HepG2 (cell line): ENCODE measurements around the gene PPOX. TPM values are rescaled to one million over a fixed set of nuclear protein-coding genes. Genes with fewer than 3 reads are reported as not detected.

Source experiments
- DDIT3 ChIP-seq: sonication (generic); formaldehyde crosslinking; IDR thresholded peaks from 2 replicates; pipeline ENCODE4 v1.4.0; 2020; ENCODE audit warnings: mild to moderate bottlenecking, missing genetic modification reagents
- EEA1 ChIP-seq: sonication (generic); formaldehyde crosslinking; IDR thresholded peaks from 2 replicates; pipeline ENCODE4 v1.5.1; 2020; ENCODE audit warnings: mild to moderate bottlenecking, missing genetic modification reagents, borderline replicate concordance
- EHMT2 ChIP-seq: fragments of 200-600 bp; sonication (generic); IDR thresholded peaks from 2 replicates; pipeline ENCODE4 v1.7.0; 2017; ENCODE audit warnings: antibody characterized with exemption, low read depth, low read length, borderline replicate concordance
- GABPB1 ChIP-seq: IDR thresholded peaks from 2 replicates; pipeline ENCODE4 v1.6.1; 2016; ENCODE audit warnings: mild to moderate bottlenecking, missing genetic modification reagents, moderate library complexity, missing compliant biosample characterization
- GTF3A ChIP-seq: sonication (generic); formaldehyde crosslinking; conservative IDR thresholded peaks from 2 replicates; pipeline ENCODE4 v1.4.0; 2020; ENCODE audit warnings: mild to moderate bottlenecking, missing genetic modification reagents
- HHEX ChIP-seq: IDR thresholded peaks from 2 replicates; pipeline ENCODE4 v1.6.1; 2016; ENCODE audit warnings: control low read depth
- HNF4G ChIP-seq, 2 experiments: sonication (generic) in 1 of 2; formaldehyde crosslinking in 1 of 2; IDR thresholded peaks; 2 replicates each; pipeline versions ENCODE4 v1.4.0 to v1.6.1; 2011 to 2020; ENCODE audit warnings: borderline replicate concordance in 2 of 2, low read depth in 2 of 2, mild to moderate bottlenecking in 2 of 2, low read length in 1 of 2, missing genetic modification reagents in 1 of 2, moderate library complexity in 1 of 2
- KDM2A ChIP-seq: sonication (generic); formaldehyde crosslinking; IDR thresholded peaks from 2 replicates; pipeline ENCODE4 v1.4.0; 2020; ENCODE audit warnings: low read depth, missing genetic modification reagents, borderline replicate concordance
- MED1 ChIP-seq: sonication (generic); formaldehyde crosslinking; IDR thresholded peaks from 2 replicates; pipeline ENCODE4 v1.4.0; 2020; ENCODE audit warnings: missing genetic modification reagents
- MLLT10 ChIP-seq: sonication (generic); formaldehyde crosslinking; IDR thresholded peaks from 2 replicates; pipeline ENCODE4 v1.4.0; 2020; ENCODE audit warnings: missing genetic modification reagents
- PHF21A ChIP-seq: sonication (generic); formaldehyde crosslinking; IDR thresholded peaks from 2 replicates; pipeline ENCODE4 v1.5.0; 2020; ENCODE audit warnings: mild to moderate bottlenecking, missing genetic modification reagents
- RBM22 ChIP-seq: fragments of 200-400 bp; formaldehyde crosslinking; optimal IDR thresholded peaks from 2 replicates; pipeline ENCODE3; 2017; ENCODE audit warnings: mild to moderate bottlenecking, low read length, moderate library complexity
- REPIN1 ChIP-seq: sonication (generic); formaldehyde crosslinking; IDR thresholded peaks from 2 replicates; pipeline ENCODE4 v1.8.0; 2022; ENCODE audit warnings: missing genetic modification reagents, low read depth, mild to moderate bottlenecking, borderline replicate concordance
- RFXAP ChIP-seq: sonication (generic); formaldehyde crosslinking; IDR thresholded peaks from 2 replicates; pipeline ENCODE4 v1.4.0; 2020; ENCODE audit warnings: missing genetic modification reagents, borderline replicate concordance
- SMC3 ChIP-seq: IDR thresholded peaks from 2 replicates; pipeline ENCODE4 v1.6.1; 2011; ENCODE audit warnings: low read length, improper control_type of control experiment
- YY1 ChIP-seq: IDR thresholded peaks from 2 replicates; pipeline ENCODE4 v1.6.1; 2011; ENCODE audit warnings: low read length, low read depth, moderate library complexity, mild to moderate bottlenecking; ENCODE audit not compliant: insufficient read depth, insufficient replicate concordance
- ZFP82 ChIP-seq: sonication (generic); formaldehyde crosslinking; IDR thresholded peaks from 2 replicates; pipeline ENCODE4 v1.5.1; 2020; ENCODE audit warnings: mild to moderate bottlenecking, missing genetic modification reagents, borderline replicate concordance
- ZNF232 ChIP-seq: sonication (generic); formaldehyde crosslinking; IDR thresholded peaks from 2 replicates; pipeline ENCODE4 v1.4.0; 2020; ENCODE audit warnings: missing genetic modification reagents, borderline replicate concordance
- ZNF567 ChIP-seq: sonication (generic); formaldehyde crosslinking; IDR thresholded peaks from 2 replicates; pipeline ENCODE4 v1.8.1; 2023; ENCODE audit warnings: mild to moderate bottlenecking, missing genetic modification reagents, borderline replicate concordance
- ZNF569 ChIP-seq: sonication (generic); formaldehyde crosslinking; IDR thresholded peaks from 2 replicates; pipeline ENCODE4 v1.5.0; 2020; ENCODE audit warnings: mild to moderate bottlenecking, missing genetic modification reagents, moderate library complexity, borderline replicate concordance
- ZNF788 ChIP-seq: sonication (generic); formaldehyde crosslinking; IDR thresholded peaks from 2 replicates; pipeline ENCODE4 v1.5.0; 2020; ENCODE audit warnings: mild to moderate bottlenecking, missing genetic modification reagents, borderline replicate concordance
- polyA plus RNA-seq, 8 experiments: library from polyadenylated mRNA; depleted of rRNA in 3 of 8; stranded (reverse) in 7 of 8; unstranded in 1 of 8; fragments of >200 nt; fragmentation: Illumina TruSeq in 4 of 8; extraction: Trizol in 4 of 8; gene quantifications; 2 replicates each; pipeline versions ENCODE4 v1.2.1 to v1.2.3, GENCODE V29; 2011 to 2016; ENCODE audit warnings: low read depth in 4 of 8, missing spikeins in 1 of 8, mixed read lengths in 1 of 8; ENCODE audit not compliant: insufficient read depth in 1 of 8
- total RNA-seq, 5 experiments: library from RNA; depleted of rRNA; stranded (reverse); fragments of >200 nt; fragmentation: Illumina TruSeq; extraction: Trizol; gene quantifications; 2 replicates each; pipeline ENCODE4 v1.2.3, GENCODE V29; 2016; ENCODE audit warnings: low read depth in 1 of 5
- TF ChIP-seq, protein P1 (sequence below): sonication (generic); formaldehyde crosslinking; IDR thresholded peaks from 2 replicates; pipeline ENCODE4 v1.4.0; 2020; ENCODE audit warnings: low read depth, mild to moderate bottlenecking, missing genetic modification reagents
- TF ChIP-seq, protein P2 (sequence below): sonication (generic); formaldehyde crosslinking; IDR thresholded peaks from 2 replicates; pipeline ENCODE4 v1.5.0; 2020; ENCODE audit warnings: missing genetic modification reagents
- TF ChIP-seq, protein P3 (sequence below): sonication (generic); formaldehyde crosslinking; IDR thresholded peaks from 2 replicates; pipeline ENCODE4 v1.9.0; 2022; ENCODE audit warnings: low read depth, missing genetic modification reagents

PPOX gene
- total and polyA plus RNA-seq, 2 of the 13 experiments (the other 11 are each of a cell fraction or from before 2014, with no cell fraction given): 15.5 to 27.7 TPM

DNA sequence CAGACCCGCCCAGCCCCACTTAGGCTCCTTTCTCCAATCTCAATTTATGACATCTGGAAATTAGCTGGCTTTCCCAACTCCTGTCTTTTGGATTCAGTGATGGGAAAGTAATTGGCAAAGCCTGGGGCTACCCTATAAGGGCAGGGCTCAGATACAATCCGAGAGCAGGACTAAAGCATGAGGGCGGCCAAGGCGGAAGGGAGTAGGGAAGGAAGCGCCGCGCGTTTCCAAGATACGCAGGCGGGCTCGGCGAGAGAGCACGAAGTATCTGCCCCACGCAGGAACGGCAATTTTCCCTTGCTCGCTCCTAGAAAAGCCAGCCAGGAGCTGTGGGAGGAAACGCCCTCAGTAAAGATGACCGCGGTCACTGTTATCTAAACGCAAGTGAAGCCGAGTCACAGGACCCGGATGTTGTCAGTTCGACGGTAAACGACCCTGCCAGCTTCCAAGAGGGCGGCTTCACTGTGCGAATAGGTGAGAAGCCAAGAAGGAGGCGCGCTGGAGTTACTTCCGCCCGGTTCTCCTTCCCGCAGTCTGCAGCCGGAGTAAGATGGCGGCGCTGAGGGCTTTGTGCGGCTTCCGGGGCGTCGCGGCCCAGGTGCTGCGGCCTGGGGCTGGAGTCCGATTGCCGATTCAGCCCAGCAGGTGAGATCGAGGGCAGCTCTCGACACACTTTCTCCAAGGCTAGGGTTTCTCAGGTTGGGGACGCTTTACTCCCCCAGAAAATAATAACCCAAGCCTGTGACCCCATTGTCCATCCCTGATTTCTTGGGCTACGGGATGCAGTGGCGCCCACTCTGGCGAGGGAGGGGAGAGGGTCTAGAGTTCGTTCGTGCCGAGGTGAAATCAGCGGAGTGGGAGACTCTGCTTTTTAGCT is 35.8 kb downstream of the PPOX start, which contains the start of gene NDUFS2 (continued):
- peak; percentile 59; the same call in 1 of the 2 replicates for TF ChIP-seq REPIN1 (CRISPR knock-in tag)
- TF ChIP-seq, protein P1, sequence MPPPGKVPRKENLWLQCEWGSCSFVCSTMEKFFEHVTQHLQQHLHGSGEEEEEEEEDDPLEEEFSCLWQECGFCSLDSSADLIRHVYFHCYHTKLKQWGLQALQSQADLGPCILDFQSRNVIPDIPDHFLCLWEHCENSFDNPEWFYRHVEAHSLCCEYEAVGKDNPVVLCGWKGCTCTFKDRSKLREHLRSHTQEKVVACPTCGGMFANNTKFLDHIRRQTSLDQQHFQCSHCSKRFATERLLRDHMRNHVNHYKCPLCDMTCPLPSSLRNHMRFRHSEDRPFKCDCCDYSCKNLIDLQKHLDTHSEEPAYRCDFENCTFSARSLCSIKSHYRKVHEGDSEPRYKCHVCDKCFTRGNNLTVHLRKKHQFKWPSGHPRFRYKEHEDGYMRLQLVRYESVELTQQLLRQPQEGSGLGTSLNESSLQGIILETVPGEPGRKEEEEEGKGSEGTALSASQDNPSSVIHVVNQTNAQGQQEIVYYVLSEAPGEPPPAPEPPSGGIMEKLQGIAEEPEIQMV: peak; percentile 65; the same call in 1 of the 2 replicates
- TF ChIP-seq RFXAP (CRISPR knock-in tag): peak; percentile 38; the same call in 1 of the 2 replicates
- TF ChIP-seq EEA1 (CRISPR knock-in tag): no peak; the same call in 1 of the 2 replicates
- peak; percentile 30 for TF ChIP-seq RBM22
- no peak for TF ChIP-seq HHEX (CRISPR knock-in tag)
- TF ChIP-seq MLLT10 (CRISPR knock-in tag): 0 out of 2 replicates have a peak, but pooled peaks have one; percentile 43
- TF ChIP-seq PHF21A: 0 out of 2 replicates have a peak, but pooled peaks have one; percentile 26
- TF ChIP-seq, protein P2, sequence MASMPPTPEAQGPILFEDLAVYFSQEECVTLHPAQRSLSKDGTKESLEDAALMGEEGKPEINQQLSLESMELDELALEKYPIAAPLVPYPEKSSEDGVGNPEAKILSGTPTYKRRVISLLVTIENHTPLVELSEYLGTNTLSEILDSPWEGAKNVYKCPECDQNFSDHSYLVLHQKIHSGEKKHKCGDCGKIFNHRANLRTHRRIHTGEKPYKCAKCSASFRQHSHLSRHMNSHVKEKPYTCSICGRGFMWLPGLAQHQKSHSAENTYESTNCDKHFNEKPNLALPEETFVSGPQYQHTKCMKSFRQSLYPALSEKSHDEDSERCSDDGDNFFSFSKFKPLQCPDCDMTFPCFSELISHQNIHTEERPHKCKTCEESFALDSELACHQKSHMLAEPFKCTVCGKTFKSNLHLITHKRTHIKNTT: no peak
- no peak for TF ChIP-seq SMC3
- no peak for TF ChIP-seq GTF3A (CRISPR knock-in tag)
- TF ChIP-seq MED1 (CRISPR knock-in tag): peak; percentile 55
- TF ChIP-seq GABPB1 (CRISPR knock-in tag): peak; percentile 98
- TF ChIP-seq, protein P3, sequence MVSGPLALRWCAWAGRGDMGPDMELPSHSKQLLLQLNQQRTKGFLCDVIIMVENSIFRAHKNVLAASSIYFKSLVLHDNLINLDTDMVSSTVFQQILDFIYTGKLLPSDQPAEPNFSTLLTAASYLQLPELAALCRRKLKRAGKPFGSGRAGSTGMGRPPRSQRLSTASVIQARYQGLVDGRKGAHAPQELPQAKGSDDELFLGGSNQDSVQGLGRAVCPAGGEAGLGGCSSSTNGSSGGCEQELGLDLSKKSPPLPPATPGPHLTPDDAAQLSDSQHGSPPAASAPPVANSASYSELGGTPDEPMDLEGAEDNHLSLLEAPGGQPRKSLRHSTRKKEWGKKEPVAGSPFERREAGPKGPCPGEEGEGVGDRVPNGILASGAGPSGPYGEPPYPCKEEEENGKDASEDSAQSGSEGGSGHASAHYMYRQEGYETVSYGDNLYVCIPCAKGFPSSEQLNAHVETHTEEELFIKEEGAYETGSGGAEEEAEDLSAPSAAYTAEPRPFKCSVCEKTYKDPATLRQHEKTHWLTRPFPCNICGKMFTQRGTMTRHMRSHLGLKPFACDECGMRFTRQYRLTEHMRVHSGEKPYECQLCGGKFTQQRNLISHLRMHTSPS (CRISPR knock-in tag): no peak
- no peak for TF ChIP-seq DDIT3
- no peak for TF ChIP-seq ZNF569 (CRISPR knock-in tag)
- TF ChIP-seq ZFP82 (CRISPR knock-in tag): no peak
- TF ChIP-seq ZNF232: no peak; the same call in 1 of the 2 replicates
- TF ChIP-seq YY1: peak; percentile 100
- TF ChIP-seq ZNF567 (CRISPR knock-in tag): peak; percentile 61; the same call in 1 of the 2 replicates
- TF ChIP-seq EHMT2: no peak
- peak; percentile 83; the same call in 1 of the 2 replicates for TF ChIP-seq ZNF788
- no peak for TF ChIP-seq HNF4G (IDR thresholded peaks at IDR 0.05; ENCODE audit: borderline replicate concordance, low read depth, low read length)
- TF ChIP-seq HNF4G (CRISPR knock-in tag; IDR thresholded peaks at IDR 0.05; ENCODE audit: borderline replicate concordance, low read depth): no peak
- TF ChIP-seq KDM2A (CRISPR knock-in tag): peak; percentile 66; the same call in 1 of the 2 replicates
